ENCODE results near the gene KATNB1.

DNA sequence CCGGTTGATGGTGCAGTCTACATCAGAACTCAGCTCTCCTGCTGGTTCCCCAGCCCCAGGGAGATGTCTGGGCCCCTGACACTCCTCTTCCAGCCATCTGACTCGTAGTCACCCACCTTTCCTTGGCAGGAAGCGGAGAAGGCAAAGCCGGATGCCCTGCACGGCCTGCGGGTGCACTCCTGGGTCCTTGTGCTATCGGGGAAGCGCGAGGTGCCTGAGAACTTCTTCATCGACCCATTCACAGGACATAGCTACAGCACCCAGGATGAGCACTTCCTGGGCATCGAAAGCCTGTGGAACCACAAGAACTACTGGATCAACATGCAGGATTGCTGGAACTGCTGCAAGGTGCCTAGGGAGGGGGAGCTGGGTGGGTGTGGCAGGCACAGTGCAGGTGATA lies 28.2 kb upstream of the KATNB1 start:
- TF ChIP-seq, protein P1, sequence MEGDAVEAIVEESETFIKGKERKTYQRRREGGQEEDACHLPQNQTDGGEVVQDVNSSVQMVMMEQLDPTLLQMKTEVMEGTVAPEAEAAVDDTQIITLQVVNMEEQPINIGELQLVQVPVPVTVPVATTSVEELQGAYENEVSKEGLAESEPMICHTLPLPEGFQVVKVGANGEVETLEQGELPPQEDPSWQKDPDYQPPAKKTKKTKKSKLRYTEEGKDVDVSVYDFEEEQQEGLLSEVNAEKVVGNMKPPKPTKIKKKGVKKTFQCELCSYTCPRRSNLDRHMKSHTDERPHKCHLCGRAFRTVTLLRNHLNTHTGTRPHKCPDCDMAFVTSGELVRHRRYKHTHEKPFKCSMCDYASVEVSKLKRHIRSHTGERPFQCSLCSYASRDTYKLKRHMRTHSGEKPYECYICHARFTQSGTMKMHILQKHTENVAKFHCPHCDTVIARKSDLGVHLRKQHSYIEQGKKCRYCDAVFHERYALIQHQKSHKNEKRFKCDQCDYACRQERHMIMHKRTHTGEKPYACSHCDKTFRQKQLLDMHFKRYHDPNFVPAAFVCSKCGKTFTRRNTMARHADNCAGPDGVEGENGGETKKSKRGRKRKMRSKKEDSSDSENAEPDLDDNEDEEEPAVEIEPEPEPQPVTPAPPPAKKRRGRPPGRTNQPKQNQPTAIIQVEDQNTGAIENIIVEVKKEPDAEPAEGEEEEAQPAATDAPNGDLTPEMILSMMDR (IDR thresholded peaks at IDR 0.05), result no peak
- no peak for TF ChIP-seq POLR2A (IDR thresholded peaks at IDR 0.05)

All from right lobe of liver (tissue), 4 donors.